ENCODE results near the gene GPC1.

The GPC1 gene

DNA sequence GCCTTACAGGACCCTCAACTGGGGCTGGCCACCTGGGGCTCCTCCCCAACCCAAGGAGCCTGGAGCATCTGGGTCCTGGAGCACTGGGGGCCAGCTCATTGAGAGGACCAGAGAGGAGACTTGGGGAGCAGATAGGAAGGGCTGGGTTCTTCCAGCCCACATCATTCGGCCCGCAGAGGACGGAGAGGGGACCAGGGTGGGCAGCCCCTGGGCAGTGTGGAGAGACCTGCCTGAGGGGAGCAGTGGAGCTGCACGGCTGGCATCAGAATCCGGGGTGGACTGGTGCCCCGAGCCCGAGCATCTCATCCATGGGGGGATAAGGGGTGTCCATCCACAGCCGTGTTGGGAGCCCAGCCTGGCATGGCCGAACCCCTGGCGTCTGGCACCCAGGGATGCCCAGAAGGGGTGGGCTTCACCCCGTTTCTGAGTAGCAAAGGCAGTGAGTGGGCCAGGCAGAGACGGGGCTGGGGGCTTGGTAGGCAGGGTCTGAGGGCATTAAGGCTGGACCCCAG, 11.3 kb downstream of the GPC1 start:
- no peak for DNase-seq

DNA sequence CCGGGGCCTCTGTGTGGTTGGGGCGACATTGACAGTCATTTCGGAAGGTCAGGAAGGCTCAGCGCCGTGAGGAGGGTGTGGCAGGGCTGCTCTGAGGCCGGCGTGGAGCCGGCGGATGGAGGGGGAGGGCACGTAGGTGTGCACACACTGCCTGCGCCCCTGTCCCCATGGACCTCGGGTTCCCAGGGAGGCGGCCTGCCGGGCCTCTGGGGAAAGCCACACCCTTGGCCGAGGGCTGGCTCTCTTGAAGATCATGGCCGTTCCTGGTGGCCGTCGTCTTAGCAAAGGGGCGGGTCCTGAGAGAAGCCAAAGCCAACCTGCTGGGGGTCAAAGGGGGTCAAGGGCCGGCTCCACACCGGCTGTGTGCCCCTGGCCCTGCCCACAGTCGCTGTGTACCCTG, 11.9 kb downstream of the GPC1 start:
- no peak for DNase-seq

DNA sequence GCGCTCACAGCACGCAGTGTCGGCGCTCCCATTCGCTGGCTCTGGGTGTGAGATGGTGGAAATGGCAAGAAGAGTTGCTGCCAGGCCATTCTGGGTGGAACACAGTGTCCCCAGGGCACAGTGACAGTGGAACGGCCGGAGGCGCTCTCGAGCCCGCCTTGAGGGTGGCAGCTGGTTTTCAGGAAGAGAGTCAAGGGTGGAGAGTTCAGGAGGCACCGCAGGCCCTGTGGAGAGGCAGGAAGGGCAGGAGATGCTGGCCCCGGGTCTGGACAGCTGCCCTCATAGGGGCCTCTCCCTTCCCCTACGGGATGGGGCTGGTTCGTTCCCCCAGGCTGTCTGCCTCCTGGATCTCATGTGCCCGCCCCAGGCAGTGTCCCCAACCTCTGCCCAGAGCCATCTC, 12.5 kb downstream of the GPC1 start:
- DNase-seq = no peak

GRCh38 chr2:240448387-240449274, 13.2 kb downstream of the GPC1 start:
- no peak for DNase-seq

DNA sequence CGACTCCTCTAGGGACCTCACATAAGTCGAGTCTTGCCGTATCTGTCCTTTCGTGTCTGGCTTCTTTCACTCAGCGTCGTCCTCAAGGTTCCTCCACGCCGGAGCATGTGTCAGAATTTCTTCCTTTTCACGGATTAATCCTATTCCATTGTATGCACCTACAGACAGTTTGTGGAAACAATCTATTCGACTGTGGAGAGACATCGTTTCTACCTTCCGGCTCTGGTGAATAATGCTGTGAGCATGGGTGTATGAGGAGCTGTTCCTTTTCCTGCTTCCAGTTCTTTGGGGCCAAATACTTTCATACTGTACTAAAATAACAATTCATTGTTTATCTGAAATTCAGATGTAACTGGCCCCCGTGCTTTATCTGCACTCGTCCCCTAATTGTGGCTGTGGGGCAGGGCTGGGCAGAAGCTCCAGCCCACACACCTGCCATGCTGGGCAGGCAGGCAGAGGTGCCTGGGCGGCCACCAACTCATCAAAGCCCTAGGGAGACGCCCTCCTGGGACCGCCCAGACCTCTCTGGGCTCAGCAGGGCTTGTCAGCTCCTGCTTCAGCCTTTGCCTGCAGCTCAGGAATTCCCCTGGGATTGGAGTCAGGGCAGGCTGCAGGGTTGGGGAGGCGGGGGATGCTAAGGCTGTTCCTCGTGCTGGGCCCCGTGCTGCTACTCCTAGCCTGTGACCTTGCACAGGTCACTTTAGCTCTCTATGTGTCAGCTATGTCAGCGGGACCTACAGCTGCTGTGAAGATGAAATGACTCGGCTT, 14.5 kb downstream of the GPC1 start:
- no peak for DNase-seq

DNA sequence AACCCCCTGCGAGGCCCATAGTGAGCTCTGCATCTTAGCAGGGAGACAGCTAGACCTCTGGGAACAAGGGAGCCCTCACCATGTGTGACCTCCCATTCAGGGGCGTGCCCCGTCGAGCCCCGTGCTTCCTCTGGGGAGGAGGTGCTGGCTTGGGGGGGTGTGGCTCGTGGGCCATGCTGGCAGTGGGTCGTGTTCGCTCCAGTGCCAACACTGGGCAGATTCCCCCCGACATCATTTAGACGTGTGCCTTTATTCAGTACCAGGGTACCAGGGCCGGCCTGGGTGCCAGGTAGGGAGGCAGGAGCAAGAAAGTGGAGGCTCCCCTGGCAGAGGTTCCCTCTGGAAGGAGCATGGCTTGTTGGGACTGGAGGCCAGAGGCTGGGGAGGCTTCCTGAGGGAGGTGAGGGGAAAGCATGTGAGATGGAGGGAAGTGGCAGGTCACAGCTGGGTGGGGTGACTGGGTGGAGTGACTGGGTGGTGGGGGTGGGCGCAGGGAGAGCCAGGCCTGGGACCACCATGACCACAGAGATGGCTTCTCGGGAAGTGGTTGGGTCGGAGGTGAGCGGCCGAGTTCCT, 15.2 kb downstream of the GPC1 start:
- no peak for DNase-seq

DNA sequence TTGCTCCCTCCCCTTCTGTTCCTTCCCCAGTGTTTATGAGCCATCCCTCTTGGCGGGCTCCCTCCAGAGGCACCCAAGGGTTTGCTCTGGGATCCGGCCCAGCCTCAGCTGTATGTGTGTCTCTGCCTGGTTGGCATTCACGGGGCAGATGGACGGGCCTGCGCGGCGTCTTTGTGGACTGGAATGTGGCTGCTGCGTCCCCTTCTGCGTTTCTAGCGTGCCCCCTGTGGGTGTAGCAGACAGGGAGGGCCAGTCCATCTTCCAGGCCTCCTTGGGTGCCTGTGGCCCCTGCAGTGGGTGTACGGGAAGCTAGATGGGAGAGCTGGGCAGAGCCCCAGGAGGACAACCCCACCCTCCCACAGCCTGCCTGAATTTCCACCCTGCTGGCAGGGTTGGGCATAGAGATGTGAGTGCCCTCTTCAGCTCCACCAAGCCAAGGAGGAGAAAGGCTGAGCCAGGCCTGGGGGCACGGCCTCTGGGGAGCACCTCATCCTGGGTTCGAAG, 15.7 kb downstream of the GPC1 start:
- no peak for DNase-seq

DNA sequence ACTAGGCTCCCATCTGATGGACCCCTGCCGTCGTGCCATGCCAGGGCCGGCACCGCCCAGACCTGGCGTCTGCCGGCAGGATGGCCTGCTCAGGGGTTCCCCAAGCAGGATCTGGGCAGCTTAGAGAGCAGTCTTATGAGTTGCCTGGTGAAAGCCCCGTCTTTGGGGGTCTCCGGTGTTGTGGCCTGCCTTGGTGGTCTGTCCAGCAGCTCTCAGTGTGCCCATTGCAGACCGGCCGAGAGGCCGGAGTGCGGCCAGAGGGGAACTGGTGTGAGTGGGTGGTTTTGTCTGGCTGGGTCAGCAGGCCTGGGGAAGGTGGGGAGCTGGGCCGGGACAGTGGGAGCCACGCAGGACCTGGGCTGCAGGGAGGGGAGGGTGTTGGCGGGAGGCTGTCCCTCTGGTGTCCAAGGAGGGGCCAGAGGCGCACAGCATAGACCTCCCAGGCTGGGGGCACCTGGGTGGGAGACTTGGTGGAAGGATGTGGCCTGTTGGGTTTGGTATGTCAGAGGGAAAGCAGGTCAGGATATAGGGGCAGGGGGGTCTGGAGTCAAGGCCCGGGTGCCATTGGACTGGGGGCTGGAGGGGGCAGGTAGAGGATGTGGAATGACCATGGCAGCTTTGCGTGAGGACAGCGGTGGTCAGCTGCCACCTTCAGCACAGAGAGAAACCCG, 16.5 kb downstream of the GPC1 start:
- DNase-seq = no peak

DNA sequence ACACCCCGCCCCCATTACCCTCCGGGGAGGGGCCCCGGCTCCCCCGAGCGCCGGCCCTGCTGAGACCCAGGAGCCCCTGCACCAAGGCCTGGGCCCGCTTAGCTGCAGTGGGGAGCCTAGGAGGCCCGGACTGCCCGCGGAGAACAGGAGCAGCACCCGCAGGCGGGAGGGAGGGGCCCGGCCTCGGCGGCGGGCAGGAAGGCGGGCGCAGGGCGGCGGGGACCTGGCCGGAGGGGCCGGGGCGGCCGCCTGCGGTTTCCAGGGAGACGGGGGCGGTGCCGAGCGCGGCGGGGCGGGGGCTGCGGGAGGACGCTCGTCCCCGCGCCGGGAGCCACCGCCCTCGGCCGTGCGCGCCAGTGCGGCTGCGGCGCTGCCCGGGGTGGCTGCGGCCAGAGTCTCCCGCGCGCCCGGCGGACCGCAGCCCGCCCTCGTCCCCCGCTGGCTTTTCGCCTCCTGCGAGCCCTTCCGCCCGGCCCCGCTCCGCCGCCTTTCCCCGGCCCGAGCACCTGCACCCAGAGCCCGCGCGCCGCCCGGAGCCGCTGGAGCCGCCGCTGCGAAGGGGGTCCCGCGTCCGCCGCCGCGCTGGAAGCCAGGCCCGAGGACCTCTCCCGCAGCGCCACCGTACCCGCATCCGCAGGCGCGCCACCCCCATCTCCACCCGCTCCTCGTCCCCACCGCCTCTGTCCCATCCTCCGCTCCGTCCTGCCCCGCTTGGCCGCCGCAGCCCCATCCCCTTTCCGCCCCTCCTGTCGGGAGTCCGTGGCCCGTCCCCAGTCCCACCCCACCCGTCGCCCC, 17.2 kb downstream of the GPC1 start:
- no peak for DNase-seq

- no peak for DNase-seq
Measured at GRCh38 chr2:240453461-240454105, 18.1 kb downstream of the GPC1 start.

GRCh38 chr2:240454106-240454901, 18.8 kb downstream of the GPC1 start:
- no peak for DNase-seq

GRCh38 chr2:240455272-240455646, 19.8 kb downstream of the GPC1 start:
- DNase-seq = no peak

- DNase-seq = no peak
Measured at GRCh38 chr2:240455647-240456446, 20.4 kb downstream of the GPC1 start.

- DNase-seq = no peak
Measured at GRCh38 chr2:240456447-240457222, 21.2 kb downstream of the GPC1 start.

DNA sequence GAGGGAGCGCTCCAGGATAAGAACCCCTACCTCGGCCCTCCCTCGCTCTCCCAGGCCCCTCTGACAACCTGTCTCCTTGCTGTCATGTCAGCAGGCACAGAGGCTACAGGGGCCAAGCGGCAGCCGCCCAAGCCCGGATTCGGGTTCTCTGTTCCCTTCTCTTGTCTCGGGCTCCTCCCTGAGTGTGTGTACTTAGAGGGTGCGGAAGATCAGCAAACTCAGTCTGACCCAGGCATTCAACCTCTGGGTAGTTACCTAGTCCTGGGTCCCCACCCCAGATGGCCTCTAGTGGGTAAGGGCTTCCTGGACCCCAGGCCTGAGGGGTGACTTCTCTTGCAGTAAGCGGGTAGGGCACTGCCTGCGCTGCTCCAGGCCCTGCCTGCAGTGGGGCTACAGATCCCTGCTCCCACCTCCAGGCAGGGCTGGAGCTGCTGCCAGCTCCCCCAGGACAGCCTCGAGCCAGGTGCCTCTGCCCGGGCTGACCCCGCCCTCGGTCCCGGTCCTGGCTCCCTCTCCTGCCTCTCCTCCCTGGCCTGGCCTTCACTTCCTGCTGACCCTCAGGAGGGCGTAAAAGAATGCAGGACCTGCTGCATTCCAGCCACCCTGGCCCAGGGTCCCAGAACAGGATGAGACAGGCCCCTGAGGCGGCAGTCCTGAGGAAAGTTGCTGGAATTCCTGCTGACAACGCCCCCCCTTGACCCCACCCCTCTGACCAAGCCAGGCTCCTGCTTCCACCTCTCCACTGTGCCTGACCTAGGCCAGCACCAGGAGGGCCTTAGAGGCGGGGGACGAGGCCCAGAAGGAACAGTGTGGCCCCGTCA, 22.0 kb downstream of the GPC1 start:
- DNase-seq = no peak

GRCh38 chr2:240458044-240458899, 22.8 kb downstream of the GPC1 start:
- DNase-seq = no peak

DNA sequence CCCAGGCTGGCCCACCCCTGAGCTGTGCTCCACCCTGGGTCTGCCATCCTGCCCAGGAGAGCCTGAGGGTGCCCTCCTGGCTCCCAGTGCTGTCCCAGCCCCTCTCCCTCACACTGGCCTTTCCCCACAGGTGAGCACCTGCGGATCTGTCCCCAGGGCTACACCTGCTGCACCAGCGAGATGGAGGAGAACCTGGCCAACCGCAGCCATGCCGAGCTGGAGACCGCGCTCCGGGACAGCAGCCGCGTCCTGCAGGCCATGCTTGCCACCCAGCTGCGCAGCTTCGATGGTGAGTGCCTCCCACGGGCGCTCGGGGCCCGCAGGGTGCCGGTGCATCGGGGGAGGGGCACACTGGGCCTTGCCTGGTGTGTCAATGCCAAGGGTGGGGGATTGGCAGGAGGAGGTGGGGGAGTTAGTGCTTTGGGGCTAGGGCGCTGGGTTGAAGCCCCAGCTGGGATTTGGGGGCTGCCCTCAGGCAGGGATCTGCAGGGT, 23.5 kb downstream of the GPC1 start:
- DNase-seq = no peak

Measured in CD4-positive, alpha-beta T cell treated with Interleukin-21 for 1 hour (primary cell).